ENCODE results near the gene TSEN2.

The TSEN2 gene

DNA sequence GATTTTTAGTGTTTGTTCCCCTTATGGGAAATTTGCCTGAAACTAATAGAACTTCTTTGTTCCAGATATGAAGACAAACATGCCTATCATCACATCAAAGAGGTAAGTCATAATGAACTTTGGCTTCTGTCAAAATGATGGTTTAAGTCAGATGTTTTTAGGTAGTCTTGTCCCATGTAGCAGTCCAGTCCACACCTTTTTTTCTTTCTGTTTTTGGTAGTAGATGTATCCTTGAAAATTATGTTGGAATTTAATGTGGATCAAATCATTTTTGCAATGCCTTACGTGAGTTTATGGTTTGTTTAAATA is 12.1 kb downstream of the TSEN2 start:
- H3K27me3 ChIP-seq (ENCODE audit: low read length) = no peaks in the 10 kb centered on the region
- no peaks in the 10 kb centered on the region for H3F3A ChIP-seq (ENCODE audit: insufficient read depth)
- no peaks in the 10 kb centered on the region; the same call in 1 of the 2 replicates for H3K36me3 ChIP-seq (ENCODE audit: low read length)
- no peak overlapping the region for H3K27ac ChIP-seq (ENCODE audit: low read depth, low read length)
- no peaks in the 10 kb centered on the region for H3K9me3 ChIP-seq (ENCODE audit: insufficient read depth, low read length)
- H3K9ac ChIP-seq (ENCODE audit: low read length) = no peak overlapping the region
- no peaks in the 10 kb centered on the region for H4K20me1 ChIP-seq (ENCODE audit: low read depth, low read length)
- TF ChIP-seq EZH2phosphoT487 (conservative IDR thresholded peaks at IDR 0.05; ENCODE audit: low read length) (no peak), CTCF (IDR thresholded peaks at IDR 0.05; ENCODE audit: insufficient read depth, low read length, poor library complexity, severe bottlenecking) (no peak)
- no peak overlapping the region for H3K4me3 ChIP-seq (ENCODE audit: insufficient read depth, low read length, poor library complexity, severe bottlenecking)
- H3K79me2 ChIP-seq (ENCODE audit: insufficient read depth, low read length) = no peaks in the 10 kb centered on the region
- no peak overlapping the region for H2AFZ ChIP-seq (ENCODE audit: low read depth, low read length, severe bottlenecking)
- H3K4me2 ChIP-seq (ENCODE audit: low read depth, low read length, poor library complexity, severe bottlenecking) = no peak overlapping the region
- no peaks in the 10 kb centered on the region for H3K9me2 ChIP-seq (replicated peaks; ENCODE audit: insufficient read depth, low read length)

DNA sequence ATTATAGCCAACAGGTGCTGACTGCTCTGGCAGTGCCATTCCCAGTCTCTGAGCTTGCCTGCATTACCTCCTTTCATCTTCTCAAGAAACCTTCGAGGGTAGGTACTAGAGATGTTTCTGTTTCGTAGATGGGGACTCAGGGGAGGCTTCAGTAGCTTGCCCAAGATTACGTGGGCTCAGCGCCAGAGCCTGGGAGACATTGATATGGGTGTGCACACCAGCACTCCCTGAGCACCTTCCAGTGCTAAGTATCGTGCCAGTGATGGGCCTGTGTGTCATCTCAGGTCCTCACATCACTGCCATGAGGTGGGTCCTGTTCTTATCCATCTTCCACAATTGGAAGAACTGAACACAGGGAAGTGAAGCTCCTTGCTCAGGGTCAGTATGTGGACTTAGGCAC is 15.2 kb downstream of the TSEN2 start:
- Histone ChIP-seq H4K20me1 (ENCODE audit: low read depth, low read length) (no peaks in the 10 kb centered on the region), H3K4me2 (ENCODE audit: low read depth, low read length, poor library complexity, severe bottlenecking) (no peak overlapping the region), H3K79me2 (ENCODE audit: insufficient read depth, low read length) (no peaks in the 10 kb centered on the region), H3F3A (ENCODE audit: insufficient read depth) (no peaks in the 10 kb centered on the region), H3K4me3 (ENCODE audit: insufficient read depth, low read length, poor library complexity, severe bottlenecking) (no peak overlapping the region), H3K27me3 (ENCODE audit: low read length) (no peaks in the 10 kb centered on the region), H3K9ac (ENCODE audit: low read length) (no peak overlapping the region), H3K9me2 (replicated peaks; ENCODE audit: insufficient read depth, low read length) (no peaks in the 10 kb centered on the region), H2AFZ (ENCODE audit: low read depth, low read length, severe bottlenecking) (no peak overlapping the region), H3K27ac (ENCODE audit: low read depth, low read length) (no peak overlapping the region), H3K36me3 (ENCODE audit: low read length) (no peaks in the 10 kb centered on the region; the same call in 1 of the 2 replicates), H3K9me3 (ENCODE audit: insufficient read depth, low read length) (no peaks in the 10 kb centered on the region)
- TF ChIP-seq EZH2phosphoT487 (conservative IDR thresholded peaks at IDR 0.05; ENCODE audit: low read length) = no peak
- TF ChIP-seq CTCF (IDR thresholded peaks at IDR 0.05; ENCODE audit: insufficient read depth, low read length, poor library complexity, severe bottlenecking) = no peak

DNA sequence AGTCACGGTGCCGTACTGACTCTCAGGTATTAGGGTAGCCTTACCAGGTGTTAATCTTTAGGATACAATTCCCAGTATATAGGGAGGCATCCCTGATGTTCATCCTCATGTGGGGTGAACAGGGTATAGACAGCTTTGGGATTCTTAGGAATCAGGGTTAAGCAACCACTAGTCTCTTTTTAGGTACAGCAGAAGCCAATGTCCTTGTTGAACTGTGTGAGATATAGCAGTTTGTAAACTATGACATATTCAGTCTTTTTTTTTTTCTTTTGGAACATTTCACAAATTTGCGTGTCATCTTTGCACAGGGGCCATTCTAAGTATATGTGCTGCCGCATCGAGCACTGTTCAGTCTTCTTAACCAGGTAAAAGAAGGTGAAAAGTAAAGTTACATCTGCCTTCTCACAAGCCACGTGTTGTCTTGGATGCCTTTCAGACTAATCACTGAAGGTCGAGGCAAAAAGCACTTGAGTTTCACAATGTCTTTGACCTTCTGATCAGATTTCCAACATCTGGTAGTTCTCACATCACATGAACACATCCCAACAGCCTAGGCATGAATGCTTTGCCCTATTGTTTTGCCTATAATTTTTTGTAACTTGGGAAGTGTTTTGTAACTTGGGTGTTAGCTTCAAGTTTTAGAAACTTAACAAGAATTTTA is 17.2 kb downstream of the TSEN2 start:
- no peak overlapping the region for H3K4me3 ChIP-seq (ENCODE audit: insufficient read depth, low read length, poor library complexity, severe bottlenecking)
- no peaks in the 10 kb centered on the region for H3K79me2 ChIP-seq (ENCODE audit: insufficient read depth, low read length)
- H3K9me2 ChIP-seq (replicated peaks; ENCODE audit: insufficient read depth, low read length) = no peaks in the 10 kb centered on the region
- no peaks in the 10 kb centered on the region for H3K27me3 ChIP-seq (ENCODE audit: low read length)
- H3K4me2 ChIP-seq (ENCODE audit: low read depth, low read length, poor library complexity, severe bottlenecking) = no peak overlapping the region
- no peak overlapping the region for H3K27ac ChIP-seq (ENCODE audit: low read depth, low read length)
- H3K9me3 ChIP-seq (ENCODE audit: insufficient read depth, low read length) = no peaks in the 10 kb centered on the region
- no peaks in the 10 kb centered on the region for H4K20me1 ChIP-seq (ENCODE audit: low read depth, low read length)
- H2AFZ ChIP-seq (ENCODE audit: low read depth, low read length, severe bottlenecking) = no peak overlapping the region
- no peaks in the 10 kb centered on the region for H3F3A ChIP-seq (ENCODE audit: insufficient read depth)
- TF ChIP-seq CTCF (IDR thresholded peaks at IDR 0.05; ENCODE audit: insufficient read depth, low read length, poor library complexity, severe bottlenecking) = no peak
- TF ChIP-seq EZH2phosphoT487 (conservative IDR thresholded peaks at IDR 0.05; ENCODE audit: low read length) = no peak
- no peak overlapping the region for H3K9ac ChIP-seq (ENCODE audit: low read length)
- no peaks in the 10 kb centered on the region for H3K36me3 ChIP-seq (ENCODE audit: low read length)
